Measurements from ENCODE around the gene CLCA4.

Gene CLCA4

GRCh38 chr1:86503406-86504136 is 43.3 kb upstream of the CLCA4 start:
- TF ChIP-seq CTCF (IDR thresholded peaks at IDR 0.05): no peak

- TF ChIP-seq CTCF (IDR thresholded peaks at IDR 0.05): no peak
Observed at GRCh38 chr1:86504137-86504479, 42.8 kb upstream of the CLCA4 start.

GRCh38 chr1:86504895-86505563 is 41.8 kb upstream of the CLCA4 start:
- no peak for TF ChIP-seq CTCF (IDR thresholded peaks at IDR 0.05)

GRCh38 chr1:86505564-86505902 is 41.3 kb upstream of the CLCA4 start:
- no peak for TF ChIP-seq CTCF (IDR thresholded peaks at IDR 0.05)

GRCh38 chr1:86507935-86508582 is 38.8 kb upstream of the CLCA4 start:
- TF ChIP-seq CTCF (IDR thresholded peaks at IDR 0.05): peak; percentile 58

- no peak for TF ChIP-seq CTCF (IDR thresholded peaks at IDR 0.05)
Observed at GRCh38 chr1:86508583-86508969, 38.3 kb upstream of the CLCA4 start.

GRCh38 chr1:86515597-86515996 is 31.3 kb upstream of the CLCA4 start:
- TF ChIP-seq CTCF (IDR thresholded peaks at IDR 0.05): peak; percentile 77
